H9 (cell line): ENCODE data around the gene MYRF. TPM values are rescaled to one million over a fixed set of nuclear protein-coding genes. Genes with fewer than 3 reads are reported as not detected.
A peak's percentile ranks its signal among the peaks of the same experiment; 100 is the strongest.

Source experiments
- DNase-seq: peaks from one replicate; pipeline ENCODE4 v3.0.0-alpha.2; 2017
- H2AFZ ChIP-seq: one replicate; pipeline ENCODE4 v1.6.1; 2013; ENCODE audit warnings: mild to moderate bottlenecking, low read length, control low read depth, moderate library complexity
- H2AK5ac ChIP-seq: 2 replicates; pipeline ENCODE4 v1.6.1; 2013; ENCODE audit warnings: low read length, control low read depth, mixed read lengths; ENCODE audit not compliant: insufficient read length
- H2BK120ac ChIP-seq: one replicate; pipeline ENCODE4 v1.6.1; 2013; ENCODE audit warnings: low read depth, mild to moderate bottlenecking, low read length, control low read depth, inconsistent platforms; ENCODE audit not compliant: poor library complexity, severe bottlenecking
- H2BK12ac ChIP-seq: 2 replicates; pipeline ENCODE4 v1.6.1; 2013; ENCODE audit warnings: low read length, control low read depth, mixed read lengths, low read depth; ENCODE audit not compliant: insufficient read length
- H2BK15ac ChIP-seq: 2 replicates; pipeline ENCODE4 v1.6.1; 2013; ENCODE audit warnings: low read depth, low read length, control low read depth
- H2BK20ac ChIP-seq: one replicate; pipeline ENCODE4 v1.6.1; 2013; ENCODE audit warnings: low read depth, mild to moderate bottlenecking, low read length, control low read depth, inconsistent platforms; ENCODE audit not compliant: poor library complexity, severe bottlenecking
- H2BK5ac ChIP-seq: 2 replicates; pipeline ENCODE4 v1.6.1; 2013; ENCODE audit warnings: low read length, control low read depth, mixed read lengths; ENCODE audit not compliant: insufficient read length
- H3K14ac ChIP-seq: 2 replicates; pipeline ENCODE4 v1.6.1; 2013; ENCODE audit warnings: low read length, control low read depth; ENCODE audit not compliant: insufficient read depth
- H3K18ac ChIP-seq: 2 replicates; pipeline ENCODE4 v1.6.1; 2013; ENCODE audit warnings: low read depth, mild to moderate bottlenecking, mixed read lengths, low read length, control low read depth; ENCODE audit not compliant: insufficient read length
- H3K23ac ChIP-seq: 2 replicates; pipeline ENCODE4 v1.6.1; 2013; ENCODE audit warnings: low read length, control low read depth, mixed read lengths, low read depth; ENCODE audit not compliant: insufficient read length
- H3K23me2 ChIP-seq: 2 replicates; pipeline ENCODE4 v1.6.1; 2013; ENCODE audit warnings: low read depth, mild to moderate bottlenecking, mixed read lengths, low read length, control low read depth; ENCODE audit not compliant: insufficient read length, poor library complexity, severe bottlenecking
- H3K27ac ChIP-seq: 2 replicates; pipeline ENCODE4 v1.5.1; 2013; ENCODE audit warnings: low read length, control low read depth, mixed read lengths, low read depth; ENCODE audit not compliant: insufficient read length
- H3K27me3 ChIP-seq: 2 replicates; pipeline ENCODE4 v1.6.1; 2013; ENCODE audit warnings: low read length, control low read depth, inconsistent platforms; ENCODE audit not compliant: insufficient read depth
- H3K4ac ChIP-seq: 2 replicates; pipeline ENCODE4 v1.6.1; 2013; ENCODE audit warnings: low read depth, mild to moderate bottlenecking, control low read depth, inconsistent platforms, low read length, moderate library complexity
- H3K4me1 ChIP-seq: 2 replicates; pipeline ENCODE4 v1.6.1; 2013; ENCODE audit warnings: low read length, control low read depth, inconsistent platforms; ENCODE audit not compliant: insufficient read depth
- H3K4me2 ChIP-seq: 2 replicates; pipeline ENCODE4 v1.6.1; 2013; ENCODE audit warnings: low read length, control low read depth, mixed read lengths; ENCODE audit not compliant: insufficient read length, insufficient read depth
- H3K56ac ChIP-seq: 2 replicates; pipeline ENCODE4 v1.6.1; 2013; ENCODE audit warnings: low read depth, mild to moderate bottlenecking, mixed read lengths, low read length, control low read depth; ENCODE audit not compliant: insufficient read length
- H3K79me1 ChIP-seq: 2 replicates; pipeline ENCODE4 v1.6.1; 2013; ENCODE audit warnings: low read depth, mild to moderate bottlenecking, moderate library complexity, low read length, control low read depth, inconsistent platforms; ENCODE audit not compliant: insufficient read depth, poor library complexity, severe bottlenecking
- H3K79me2 ChIP-seq: 2 replicates; pipeline ENCODE4 v1.6.1; 2013; ENCODE audit warnings: low read length, control low read depth, inconsistent platforms; ENCODE audit not compliant: insufficient read depth
- H3K9ac ChIP-seq: 2 replicates; pipeline ENCODE4 v1.6.1; 2013; ENCODE audit warnings: low read length, control low read depth, mixed read lengths; ENCODE audit not compliant: insufficient read length; ENCODE audit errors: extremely low read depth
- H3K9me3 ChIP-seq: one replicate; pipeline ENCODE4 v1.6.1; 2013; ENCODE audit warnings: low read depth, low read length, inconsistent platforms; ENCODE audit not compliant: control insufficient read depth
- H3T11ph ChIP-seq: one replicate; pipeline ENCODE4 v1.6.1; 2013; ENCODE audit warnings: mild to moderate bottlenecking, low read length, control low read depth, inconsistent platforms
- H4K20me1 ChIP-seq: one replicate; pipeline ENCODE4 v1.6.1; 2013; ENCODE audit not compliant: control insufficient read depth, insufficient read length, insufficient read depth
- H4K5ac ChIP-seq: 2 replicates; pipeline ENCODE4 v1.6.1; 2013; ENCODE audit warnings: low read depth, mild to moderate bottlenecking, mixed read lengths, low read length, control low read depth; ENCODE audit not compliant: insufficient read length
- H4K8ac ChIP-seq: replicated peaks from 2 replicates; pipeline ENCODE4 v1.6.1; 2013; ENCODE audit warnings: low read length, control low read depth, mixed read lengths, low read depth; ENCODE audit not compliant: insufficient read length
- H4K91ac ChIP-seq: 2 replicates; pipeline ENCODE4 v1.6.1; 2013; ENCODE audit warnings: low read depth, mild to moderate bottlenecking, moderate library complexity, mixed read lengths, low read length, control low read depth; ENCODE audit not compliant: insufficient read length
- H3K27ac Mint-ChIP-seq, 3 experiments: 2 replicates in 2 of 3; 3 replicates in 1 of 3; pipeline ENCODE4 v1.8.0; 2020 to 2021; ENCODE audit warnings: mixed read lengths in 3 of 3, mild to moderate bottlenecking in 1 of 3, moderate library complexity in 1 of 3
- H3K27me3 Mint-ChIP-seq: 2 replicates; pipeline ENCODE4 v1.8.0; 2021; ENCODE audit warnings: low read depth, mild to moderate bottlenecking, moderate library complexity, mixed read lengths
- H3K36me3 Mint-ChIP-seq, 3 experiments: 2 replicates in 2 of 3; 3 replicates in 1 of 3; pipeline ENCODE4 v1.8.0; 2020 to 2021; ENCODE audit warnings: low read depth in 3 of 3, mixed read lengths in 3 of 3; ENCODE audit not compliant: insufficient read depth in 1 of 3
- H3K4me1 Mint-ChIP-seq, 2 experiments: 2 replicates each; pipeline ENCODE4 v1.8.0; 2020; ENCODE audit warnings: mixed read lengths in 2 of 2
- H3K4me3 Mint-ChIP-seq, 2 experiments: 2 replicates in 1 of 2; 3 replicates in 1 of 2; pipeline ENCODE4 v1.8.0; 2020 to 2021; ENCODE audit warnings: mild to moderate bottlenecking in 2 of 2, mixed read lengths in 2 of 2, moderate library complexity in 1 of 2
- H3K9me3 Mint-ChIP-seq, 2 experiments: 2 replicates in 1 of 2; 3 replicates in 1 of 2; pipeline ENCODE4 v1.8.0; 2020; ENCODE audit warnings: mild to moderate bottlenecking in 2 of 2, mixed read lengths in 2 of 2, moderate library complexity in 1 of 2
- CTCF ChIP-seq: fragments of 200-600 bp; sonication (generic); conservative IDR thresholded peaks from 3 replicates; pipeline ENCODE4 v1.8.0; 2021; ENCODE audit warnings: antibody characterized with exemption, mild to moderate bottlenecking
- WGBS: extraction: QIAGEN DNeasy Blood & Tissue Kit; methylation state at CpG from one replicate; pipeline ENCODE4 v1.1.7; 2013; ENCODE audit warnings: missing lambda C conversion rate, low lambda C conversion rate, mixed read lengths; ENCODE audit not compliant: insufficient read length; ENCODE audit errors: extremely low coverage; 5-methylcytosine and 5-hydroxymethylcytosine counted together
- total RNA-seq: library from RNA; stranded (reverse); gene quantifications from 2 replicates; pipeline ENCODE4 v1.2.1, GENCODE V29; 2021

MYRF gene
- total RNA-seq, 1 experiment from 2014 or later = 13.9 TPM

GRCh38 chr11:61730240-61730994 lies 22.0 kb upstream of the MYRF start:
- Histone ChIP-seq H4K5ac (no peak overlapping the region), H3K4ac (no peak overlapping the region), H3K18ac (no peak overlapping the region), H2BK20ac (no peak overlapping the region), H3K9ac (no peak overlapping the region), H3K4me2 (no peak overlapping the region), H2BK15ac (no peak overlapping the region), H3T11ph (no peak overlapping the region), H4K20me1 (no peaks in the 10 kb centered on the region), H3K56ac (no peak overlapping the region), H2BK12ac (no peak overlapping the region), H3K27me3 (no peaks in the 10 kb centered on the region), H3K14ac (no peak overlapping the region), H4K8ac (no peak overlapping the region), H3K23ac (no peak overlapping the region), H3K4me1 (no peaks in the 10 kb centered on the region), H2AFZ (no peak overlapping the region), H3K79me2 (no peaks in the 10 kb centered on the region), H2BK5ac (no peak overlapping the region), H3K79me1 (no peaks in the 10 kb centered on the region), H2BK120ac (no peak overlapping the region), H2AK5ac (no peak overlapping the region), H3K23me2 (no peaks in the 10 kb centered on the region), H3K9me3 (no peaks in the 10 kb centered on the region), H3K27ac (no peak overlapping the region), H4K91ac (no peak overlapping the region)
- H3K36me3 Mint-ChIP-seq = peaks cover 8 to 16% (median 16%) of the 10 kb centered on the region in 3 experiments
- H3K27me3 Mint-ChIP-seq = no peaks in the 10 kb centered on the region
- TF ChIP-seq CTCF = no peak
- no peaks in the 10 kb centered on the region for H3K9me3 Mint-ChIP-seq
- H3K27ac Mint-ChIP-seq = peak overlapping the region in 1 of 3 experiments; percentile 75; a peak in 2 of 7 replicates
- peaks cover 0 to 2% of the 10 kb centered on the region in 2 experiments; a peak in 1 of 4 replicates for H3K4me1 Mint-ChIP-seq
- no CpG with 5 or more reads among the region's 13 CpGs for WGBS
- no peak for DNase-seq
- H3K4me3 Mint-ChIP-seq = no peak overlapping the region
